WI38 (cell line): ENCODE results near the gene LAMA4.

Source experiments
- H3K4me3 ChIP-seq: 2 replicates; pipeline ENCODE4 v1.5.1; 2011; ENCODE audit warnings: low read depth, mild to moderate bottlenecking, control low read depth, low read length
- TF ChIP-seq, protein P1 (sequence below): IDR thresholded peaks from 2 replicates; pipeline ENCODE4 v1.5.1; 2012; ENCODE audit warnings: low read depth, mild to moderate bottlenecking, control low read depth, low read length

Gene LAMA4, protein sequence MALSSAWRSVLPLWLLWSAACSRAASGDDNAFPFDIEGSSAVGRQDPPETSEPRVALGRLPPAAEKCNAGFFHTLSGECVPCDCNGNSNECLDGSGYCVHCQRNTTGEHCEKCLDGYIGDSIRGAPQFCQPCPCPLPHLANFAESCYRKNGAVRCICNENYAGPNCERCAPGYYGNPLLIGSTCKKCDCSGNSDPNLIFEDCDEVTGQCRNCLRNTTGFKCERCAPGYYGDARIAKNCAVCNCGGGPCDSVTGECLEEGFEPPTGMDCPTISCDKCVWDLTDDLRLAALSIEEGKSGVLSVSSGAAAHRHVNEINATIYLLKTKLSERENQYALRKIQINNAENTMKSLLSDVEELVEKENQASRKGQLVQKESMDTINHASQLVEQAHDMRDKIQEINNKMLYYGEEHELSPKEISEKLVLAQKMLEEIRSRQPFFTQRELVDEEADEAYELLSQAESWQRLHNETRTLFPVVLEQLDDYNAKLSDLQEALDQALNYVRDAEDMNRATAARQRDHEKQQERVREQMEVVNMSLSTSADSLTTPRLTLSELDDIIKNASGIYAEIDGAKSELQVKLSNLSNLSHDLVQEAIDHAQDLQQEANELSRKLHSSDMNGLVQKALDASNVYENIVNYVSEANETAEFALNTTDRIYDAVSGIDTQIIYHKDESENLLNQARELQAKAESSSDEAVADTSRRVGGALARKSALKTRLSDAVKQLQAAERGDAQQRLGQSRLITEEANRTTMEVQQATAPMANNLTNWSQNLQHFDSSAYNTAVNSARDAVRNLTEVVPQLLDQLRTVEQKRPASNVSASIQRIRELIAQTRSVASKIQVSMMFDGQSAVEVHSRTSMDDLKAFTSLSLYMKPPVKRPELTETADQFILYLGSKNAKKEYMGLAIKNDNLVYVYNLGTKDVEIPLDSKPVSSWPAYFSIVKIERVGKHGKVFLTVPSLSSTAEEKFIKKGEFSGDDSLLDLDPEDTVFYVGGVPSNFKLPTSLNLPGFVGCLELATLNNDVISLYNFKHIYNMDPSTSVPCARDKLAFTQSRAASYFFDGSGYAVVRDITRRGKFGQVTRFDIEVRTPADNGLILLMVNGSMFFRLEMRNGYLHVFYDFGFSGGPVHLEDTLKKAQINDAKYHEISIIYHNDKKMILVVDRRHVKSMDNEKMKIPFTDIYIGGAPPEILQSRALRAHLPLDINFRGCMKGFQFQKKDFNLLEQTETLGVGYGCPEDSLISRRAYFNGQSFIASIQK (N-terminal part only)

DNA sequence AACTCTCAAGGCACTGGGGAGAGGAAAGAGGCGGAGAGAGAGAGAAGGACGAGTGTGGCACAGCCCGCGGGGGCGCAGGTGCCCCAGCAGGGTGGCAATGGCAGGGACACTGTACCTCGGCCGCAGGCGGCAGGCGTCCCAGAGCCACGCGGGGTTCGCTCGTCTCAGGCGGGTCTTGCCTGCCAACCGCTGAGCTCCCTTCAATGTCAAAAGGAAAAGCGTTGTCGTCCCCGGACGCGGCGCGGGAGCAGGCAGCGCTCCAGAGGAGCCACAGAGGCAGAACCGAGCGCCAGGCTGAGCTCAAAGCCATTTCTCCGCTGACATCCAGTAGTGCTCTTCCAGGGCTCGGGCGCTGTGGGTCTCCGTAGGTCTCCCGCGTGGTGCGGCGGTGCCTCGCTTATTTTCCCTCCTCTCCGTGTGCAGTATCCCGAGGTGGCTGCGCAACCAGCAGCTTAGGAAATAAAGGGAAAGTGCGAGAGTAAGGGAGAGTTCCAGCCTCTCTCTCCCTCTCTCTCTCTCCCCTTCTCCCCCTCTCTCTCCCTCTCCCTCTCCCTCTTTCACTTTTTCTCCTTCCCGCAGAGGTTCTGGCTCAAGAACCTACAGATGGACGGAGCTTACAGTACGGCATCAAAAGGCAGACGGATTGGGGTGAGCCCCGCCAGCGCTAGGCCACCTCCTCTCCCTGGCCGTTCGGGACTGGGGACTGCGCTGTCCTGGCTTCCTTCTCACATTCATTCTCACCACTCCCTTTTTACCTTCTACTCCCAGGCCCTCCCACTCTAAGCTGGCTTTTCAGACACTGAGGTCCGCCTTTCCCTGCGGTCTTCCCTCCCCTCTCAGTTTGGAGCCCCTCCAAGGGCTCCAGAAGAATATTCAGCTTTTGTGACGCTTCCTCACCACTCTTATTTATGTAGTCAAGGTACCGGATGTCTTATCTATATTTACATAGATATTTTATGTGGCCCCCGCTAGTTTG lies at the start of gene LAMA4:
Gene LAMA4, minus strand, starts transcription at position 727 of the 976 bp plus-strand sequence. Its CDS starts 417 bp downstream, at position 310.
- TF ChIP-seq, protein P1, sequence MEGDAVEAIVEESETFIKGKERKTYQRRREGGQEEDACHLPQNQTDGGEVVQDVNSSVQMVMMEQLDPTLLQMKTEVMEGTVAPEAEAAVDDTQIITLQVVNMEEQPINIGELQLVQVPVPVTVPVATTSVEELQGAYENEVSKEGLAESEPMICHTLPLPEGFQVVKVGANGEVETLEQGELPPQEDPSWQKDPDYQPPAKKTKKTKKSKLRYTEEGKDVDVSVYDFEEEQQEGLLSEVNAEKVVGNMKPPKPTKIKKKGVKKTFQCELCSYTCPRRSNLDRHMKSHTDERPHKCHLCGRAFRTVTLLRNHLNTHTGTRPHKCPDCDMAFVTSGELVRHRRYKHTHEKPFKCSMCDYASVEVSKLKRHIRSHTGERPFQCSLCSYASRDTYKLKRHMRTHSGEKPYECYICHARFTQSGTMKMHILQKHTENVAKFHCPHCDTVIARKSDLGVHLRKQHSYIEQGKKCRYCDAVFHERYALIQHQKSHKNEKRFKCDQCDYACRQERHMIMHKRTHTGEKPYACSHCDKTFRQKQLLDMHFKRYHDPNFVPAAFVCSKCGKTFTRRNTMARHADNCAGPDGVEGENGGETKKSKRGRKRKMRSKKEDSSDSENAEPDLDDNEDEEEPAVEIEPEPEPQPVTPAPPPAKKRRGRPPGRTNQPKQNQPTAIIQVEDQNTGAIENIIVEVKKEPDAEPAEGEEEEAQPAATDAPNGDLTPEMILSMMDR, result no peak
- H3K4me3 ChIP-seq, result peak within 1 kb of the TSS; percentile 89

DNA sequence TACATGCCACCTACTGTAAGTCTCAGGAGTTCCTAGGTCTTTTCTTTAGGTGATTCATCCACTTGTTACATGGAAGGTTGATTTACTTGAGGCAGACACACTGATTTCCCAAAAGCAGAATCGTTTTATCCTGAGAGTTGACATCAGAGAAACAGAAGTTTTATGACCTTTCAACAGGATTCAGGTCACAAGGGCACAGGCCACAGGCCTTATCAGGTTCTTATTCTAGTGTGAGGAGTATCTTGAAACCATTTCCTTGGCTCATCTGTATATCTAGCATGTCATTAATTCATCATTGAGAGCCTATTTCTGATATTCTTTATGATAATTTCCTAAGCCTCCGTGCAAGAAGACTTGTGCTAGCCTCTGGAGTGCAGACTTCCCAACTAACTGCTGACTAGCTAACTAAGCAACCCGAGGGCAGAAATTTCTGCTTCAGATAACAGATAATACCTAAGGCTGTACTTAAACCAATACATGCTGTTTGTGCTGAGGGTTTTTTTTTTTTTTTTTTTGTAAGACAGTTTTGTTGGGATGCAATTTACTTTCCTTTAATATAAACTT lies 47.9 kb upstream of the LAMA4 start:
- TF ChIP-seq, protein P1, result no peak
- H3K4me3 ChIP-seq, result no peak overlapping the region

DNA sequence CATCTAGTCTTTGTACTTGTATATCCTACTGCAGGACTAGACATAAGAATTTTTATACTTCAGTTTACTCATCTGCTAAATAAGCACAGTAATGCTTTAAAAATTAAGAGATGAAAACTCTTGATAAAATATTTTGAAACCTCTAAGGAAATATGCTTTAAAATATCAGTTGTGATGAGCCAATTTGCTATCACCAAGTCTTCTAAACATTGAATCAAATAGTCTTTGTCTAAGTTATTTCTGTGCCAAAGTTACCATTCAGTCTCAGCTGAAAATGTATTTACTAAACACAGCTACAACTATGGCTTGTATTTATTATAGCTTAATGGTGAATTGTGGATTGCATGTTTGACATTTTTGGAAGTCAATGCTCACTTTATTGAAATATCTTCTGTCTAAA lies 46.5 kb upstream of the LAMA4 start:
- no peak overlapping the region for H3K4me3 ChIP-seq
- TF ChIP-seq, protein P1, result no peak

DNA sequence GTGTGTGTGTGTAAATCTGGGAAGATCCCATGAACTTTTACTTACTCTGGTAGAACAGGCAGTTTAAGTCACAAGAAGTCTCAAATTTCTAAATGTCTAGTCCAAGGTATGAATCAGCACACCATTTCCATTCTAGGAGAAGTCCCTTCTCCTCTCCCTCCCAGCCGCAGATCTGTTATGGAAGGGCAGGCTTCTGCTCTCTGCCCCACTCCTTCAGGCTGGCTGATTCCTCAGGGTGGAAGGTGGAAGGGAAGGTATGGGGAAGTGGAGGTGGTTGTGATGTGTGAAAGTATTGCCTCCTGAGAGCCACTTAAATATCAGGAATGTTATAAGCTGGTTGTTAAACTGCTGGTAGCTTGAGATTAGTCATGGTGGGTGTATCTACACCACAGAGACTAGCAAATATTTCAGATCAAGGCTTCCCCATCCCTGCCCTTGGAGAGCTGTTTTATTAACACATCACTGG lies 44.5 kb upstream of the LAMA4 start:
- peak overlapping the region; percentile 34; the same call in 1 of the 2 replicates for H3K4me3 ChIP-seq
- TF ChIP-seq, protein P1, result no peak

DNA sequence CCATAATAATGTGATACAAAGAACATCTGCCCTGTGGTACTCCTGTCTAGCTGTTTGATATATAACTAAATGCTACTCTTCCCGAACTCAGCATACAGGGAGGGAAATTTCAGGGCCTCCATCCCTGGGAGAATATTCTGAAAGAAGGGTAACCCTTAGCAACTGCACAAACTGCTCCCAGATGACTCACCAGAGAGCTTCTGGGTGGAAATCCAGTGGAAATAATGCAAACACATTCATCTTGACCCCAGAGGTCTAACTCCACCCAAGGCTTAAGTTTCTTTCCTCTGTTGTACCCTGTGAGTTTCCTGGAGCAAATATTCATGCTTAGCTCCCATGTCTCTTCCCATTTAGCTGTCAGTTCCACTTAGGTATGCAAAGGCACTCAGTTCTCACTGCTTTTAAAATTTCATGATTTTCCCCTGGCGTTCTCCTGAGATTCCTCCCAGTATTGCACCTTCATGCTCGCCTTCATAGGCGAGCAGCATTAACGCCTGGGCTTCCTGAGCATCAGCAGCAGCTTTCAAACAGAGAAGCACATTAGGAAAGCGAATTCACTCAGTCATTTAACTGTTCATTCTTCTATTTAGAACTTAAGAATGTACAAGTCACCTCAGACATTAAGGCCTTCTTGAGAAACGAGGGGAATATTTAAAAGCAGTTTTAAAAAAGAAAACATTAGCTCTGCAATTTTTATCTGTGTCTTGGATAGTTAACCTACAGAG lies 43.8 kb upstream of the LAMA4 start:
- TF ChIP-seq, protein P1, result no peak
- peak overlapping the region; percentile 10; the same call in 1 of the 2 replicates for H3K4me3 ChIP-seq
